ENCODE results near the gene SLC7A9.
"Not testable (repeated sequence)": the region's sequence is repeated elsewhere in the genome, so short reads cannot be mapped to it uniquely, and the experiment has no call there.

Gene SLC7A9

DNA sequence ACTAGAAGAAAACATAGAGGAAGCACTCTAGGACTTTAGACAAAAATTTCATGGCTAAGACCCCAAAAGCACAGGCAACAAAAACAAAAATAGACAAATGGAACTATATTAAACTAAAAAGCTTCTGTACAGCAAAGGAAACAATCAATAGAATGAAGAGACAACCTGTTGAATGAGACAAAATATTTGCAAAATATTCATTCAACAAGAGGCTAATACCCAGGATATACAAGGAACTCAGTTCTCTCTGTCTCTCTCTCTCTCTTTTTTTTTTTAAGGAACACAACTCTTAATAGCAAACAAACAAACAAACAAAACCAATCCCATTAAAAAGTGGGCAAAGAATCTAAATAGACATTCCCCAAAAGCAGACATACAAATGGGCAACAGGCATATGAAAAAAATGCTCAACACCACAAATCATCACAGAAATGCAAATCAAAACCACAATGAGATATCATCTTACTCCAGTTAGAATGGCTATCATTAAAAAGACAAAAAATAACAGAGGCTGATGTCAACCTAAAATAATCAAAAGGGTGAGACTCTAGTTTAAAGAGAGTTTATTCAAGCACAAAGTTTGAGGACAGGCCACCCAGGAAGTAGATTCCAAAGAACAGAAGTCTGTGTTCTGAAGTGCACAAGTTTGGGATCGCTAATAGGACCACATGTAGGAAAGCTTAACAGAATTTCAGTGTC, 27.1 kb upstream of the SLC7A9 start:
- H3K9me3 ChIP-seq (ENCODE audit: control insufficient read depth, low read length), result no peaks in the 10 kb centered on the region
- H3K9ac ChIP-seq (ENCODE audit: low read length), result no peak overlapping the region
- H3K27me3 ChIP-seq (ENCODE audit: control insufficient read depth, insufficient read depth, low read length), result no peaks in the 10 kb centered on the region
- H3K4me3 ChIP-seq (ENCODE audit: low read length), result no peak overlapping the region
- no peaks in the 10 kb centered on the region for H3K4me1 ChIP-seq (ENCODE audit: control insufficient read depth, insufficient read depth, low read length)
- H3K36me3 ChIP-seq (ENCODE audit: control insufficient read depth, insufficient read depth, low read length), result no peaks in the 10 kb centered on the region

DNA sequence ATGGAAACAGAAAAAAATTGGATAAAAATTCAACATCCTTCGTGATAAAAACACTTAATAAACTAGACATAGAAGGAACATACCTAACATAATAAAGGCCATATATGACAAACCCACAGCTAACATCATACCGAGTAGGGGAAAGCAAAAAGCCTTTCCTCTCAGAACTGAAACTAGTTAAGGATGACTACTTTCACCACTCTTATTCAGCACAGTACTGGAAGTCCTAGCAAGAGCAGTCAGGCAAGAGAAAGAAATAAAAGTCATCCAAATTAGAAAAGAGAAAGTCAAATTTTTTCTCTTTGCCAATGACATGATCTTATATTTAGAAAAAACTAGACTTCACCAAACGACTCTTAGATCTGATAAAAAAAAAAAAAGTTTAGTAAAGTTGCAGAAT, 25.8 kb upstream of the SLC7A9 start:
- Histone ChIP-seq H3K9ac (ENCODE audit: low read length) (no peak overlapping the region), H3K9me3 (ENCODE audit: control insufficient read depth, low read length) (no peaks in the 10 kb centered on the region), H3K36me3 (ENCODE audit: control insufficient read depth, insufficient read depth, low read length) (no peaks in the 10 kb centered on the region), H3K4me1 (ENCODE audit: control insufficient read depth, insufficient read depth, low read length) (no peaks in the 10 kb centered on the region), H3K4me3 (ENCODE audit: low read length) (no peak overlapping the region), H3K27me3 (ENCODE audit: control insufficient read depth, insufficient read depth, low read length) (no peaks in the 10 kb centered on the region)

DNA sequence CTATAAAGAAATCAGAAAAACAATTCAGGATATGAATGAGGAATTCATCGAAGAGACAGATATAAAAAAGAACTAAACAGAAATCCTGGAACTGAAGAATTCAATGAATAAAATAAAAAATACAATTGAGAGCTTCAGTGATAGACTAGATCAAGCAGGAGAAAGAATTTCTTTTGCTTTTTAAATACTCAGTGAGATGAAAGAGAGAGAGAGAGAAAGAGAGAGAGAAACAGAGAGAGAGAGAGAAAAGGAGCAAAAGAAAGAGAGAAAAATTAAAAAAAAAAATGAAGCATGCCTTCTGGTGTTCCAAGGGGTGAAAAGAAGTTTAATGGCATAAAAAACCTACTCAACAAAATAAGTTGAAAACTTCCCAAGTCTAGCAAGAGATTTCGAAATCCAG, 22.0 kb upstream of the SLC7A9 start:
- Histone ChIP-seq H3K36me3 (ENCODE audit: control insufficient read depth, insufficient read depth, low read length) (no peaks in the 10 kb centered on the region), H3K27me3 (ENCODE audit: control insufficient read depth, insufficient read depth, low read length) (no peaks in the 10 kb centered on the region), H3K4me1 (ENCODE audit: control insufficient read depth, insufficient read depth, low read length) (no peaks in the 10 kb centered on the region), H3K9me3 (ENCODE audit: control insufficient read depth, low read length) (no peaks in the 10 kb centered on the region), H3K9ac (ENCODE audit: low read length) (no peak overlapping the region), H3K4me3 (ENCODE audit: low read length) (no peak overlapping the region)

DNA sequence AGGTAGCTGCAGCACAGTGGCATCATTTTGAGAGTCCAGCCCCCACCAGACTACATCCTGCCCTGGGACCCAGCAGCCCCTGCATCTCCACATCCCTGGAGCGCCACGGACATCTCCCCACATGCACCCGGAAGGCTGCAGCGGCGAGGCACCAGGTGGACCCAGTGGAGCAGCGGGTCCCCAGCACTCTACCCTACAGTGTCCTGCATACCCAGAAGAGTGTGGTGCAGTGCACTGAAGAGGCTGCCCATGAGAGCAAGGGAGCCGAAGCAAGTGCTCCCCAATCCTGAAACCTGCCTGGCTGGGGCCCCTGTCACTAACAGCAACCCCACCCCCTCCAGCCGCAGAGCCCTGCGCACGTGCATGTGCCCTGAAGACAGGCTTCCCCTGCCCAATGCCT, 21.3 kb upstream of the SLC7A9 start:
- no peak overlapping the region for H3K9ac ChIP-seq (ENCODE audit: low read length)
- no peak overlapping the region for H3K4me3 ChIP-seq (ENCODE audit: low read length)
- no peaks in the 10 kb centered on the region for H3K27me3 ChIP-seq (ENCODE audit: control insufficient read depth, insufficient read depth, low read length)
- no peaks in the 10 kb centered on the region for H3K4me1 ChIP-seq (ENCODE audit: control insufficient read depth, insufficient read depth, low read length)
- no peaks in the 10 kb centered on the region for H3K9me3 ChIP-seq (ENCODE audit: control insufficient read depth, low read length)
- no peaks in the 10 kb centered on the region for H3K36me3 ChIP-seq (ENCODE audit: control insufficient read depth, insufficient read depth, low read length)

DNA sequence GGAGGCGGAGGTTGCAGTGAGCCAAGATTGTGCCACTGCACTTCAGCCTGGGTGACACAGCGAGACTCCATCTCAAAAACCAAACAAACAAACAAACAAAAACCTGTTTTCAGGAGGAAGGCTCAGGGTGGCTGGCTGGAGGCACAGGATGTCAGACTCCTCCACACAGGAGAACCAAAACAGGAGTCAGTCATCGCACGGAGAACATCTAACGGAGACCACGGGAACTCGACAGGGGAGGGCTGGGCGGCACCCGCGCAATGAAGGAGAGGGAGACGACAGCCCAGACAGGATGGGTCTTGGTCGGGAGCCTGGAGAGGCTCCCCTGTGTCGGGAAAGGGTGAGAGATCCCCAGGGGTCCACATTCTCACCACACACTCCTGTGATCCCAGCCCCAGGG, 20.8 kb upstream of the SLC7A9 start:
- Histone ChIP-seq H3K36me3 (ENCODE audit: control insufficient read depth, insufficient read depth, low read length) (no peaks in the 10 kb centered on the region), H3K9ac (ENCODE audit: low read length) (no peak overlapping the region), H3K4me3 (ENCODE audit: low read length) (no peak overlapping the region), H3K27me3 (ENCODE audit: control insufficient read depth, insufficient read depth, low read length) (no peaks in the 10 kb centered on the region), H3K9me3 (ENCODE audit: control insufficient read depth, low read length) (no peaks in the 10 kb centered on the region), H3K4me1 (ENCODE audit: control insufficient read depth, insufficient read depth, low read length) (no peaks in the 10 kb centered on the region)

DNA sequence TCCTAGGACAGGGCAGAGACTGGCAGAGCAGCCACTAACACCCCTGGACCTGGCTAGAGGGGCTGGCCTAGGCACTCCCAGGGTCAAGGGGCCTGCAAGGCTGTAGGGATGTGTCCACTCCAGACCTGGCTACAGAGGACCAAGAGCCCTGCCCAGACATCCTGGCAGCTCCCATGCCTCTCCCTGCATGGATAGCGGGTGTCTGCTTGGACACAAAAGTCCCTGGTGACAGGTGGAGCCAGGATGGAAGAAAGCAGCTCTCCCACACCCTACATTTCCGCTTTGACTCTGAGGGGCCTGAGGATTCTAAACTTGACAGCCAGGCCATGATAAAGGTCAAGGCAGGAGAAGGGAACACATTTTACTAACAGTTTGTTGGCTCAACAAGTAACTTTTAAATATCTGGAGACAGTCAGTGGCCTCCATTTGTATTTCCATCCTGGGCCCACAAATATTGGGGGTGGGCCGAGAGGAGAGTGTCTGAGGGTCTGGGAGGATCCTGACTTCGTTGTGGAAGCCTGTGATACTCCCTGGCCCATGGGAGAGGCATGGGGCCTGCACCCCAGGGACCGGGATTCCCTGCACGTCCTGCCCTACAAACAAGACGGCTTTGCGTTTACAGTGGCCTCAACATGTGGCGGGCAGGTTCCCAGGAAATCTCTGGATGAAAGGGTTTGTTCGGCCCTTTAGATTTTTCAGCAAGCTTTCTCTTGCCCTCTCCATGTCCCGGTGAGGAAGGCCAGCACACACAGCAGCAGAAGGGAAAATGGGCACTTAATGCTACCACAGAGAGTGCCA, 19.8 kb upstream of the SLC7A9 start:
- no peak overlapping the region for H3K4me3 ChIP-seq (ENCODE audit: low read length)
- H3K4me1 ChIP-seq (ENCODE audit: control insufficient read depth, insufficient read depth, low read length), result no peaks in the 10 kb centered on the region
- no peaks in the 10 kb centered on the region for H3K27me3 ChIP-seq (ENCODE audit: control insufficient read depth, insufficient read depth, low read length)
- H3K36me3 ChIP-seq (ENCODE audit: control insufficient read depth, insufficient read depth, low read length), result no peaks in the 10 kb centered on the region
- no peak overlapping the region for H3K9ac ChIP-seq (ENCODE audit: low read length)
- H3K9me3 ChIP-seq (ENCODE audit: control insufficient read depth, low read length), result no peaks in the 10 kb centered on the region

DNA sequence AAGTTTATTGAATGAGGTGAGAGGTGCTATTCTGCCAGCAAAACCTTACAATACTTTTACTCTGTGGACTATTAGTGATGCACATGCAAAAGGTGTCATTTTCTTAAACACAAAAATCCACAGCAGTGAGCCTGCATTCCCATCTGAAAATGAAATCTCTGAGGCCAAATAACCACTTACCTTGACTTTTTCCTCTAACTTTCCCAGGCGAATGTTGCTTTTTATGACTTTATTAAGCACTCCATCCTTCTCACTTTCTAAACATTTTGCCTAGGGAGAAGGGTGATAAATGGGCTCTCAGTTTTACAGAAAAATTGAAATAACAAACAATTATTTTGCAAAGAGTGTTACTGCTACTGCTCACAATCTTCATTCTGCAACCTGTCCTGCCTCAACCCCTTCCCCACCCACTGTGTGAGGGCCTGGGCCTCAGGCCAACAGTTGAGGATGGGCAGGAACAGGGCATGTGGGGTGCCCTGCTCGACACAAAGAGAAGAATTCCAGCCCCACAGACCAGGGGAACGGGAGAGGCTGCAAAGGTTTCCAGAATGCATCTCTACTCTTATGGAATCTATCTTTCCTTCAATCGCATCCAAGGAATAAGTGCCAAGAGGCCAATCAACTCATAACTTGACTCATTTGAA, 18.1 kb upstream of the SLC7A9 start:
- Histone ChIP-seq H3K9ac (ENCODE audit: low read length) (no peak overlapping the region), H3K27me3 (ENCODE audit: control insufficient read depth, insufficient read depth, low read length) (no peaks in the 10 kb centered on the region), H3K4me1 (ENCODE audit: control insufficient read depth, insufficient read depth, low read length) (no peaks in the 10 kb centered on the region), H3K36me3 (ENCODE audit: control insufficient read depth, insufficient read depth, low read length) (no peaks in the 10 kb centered on the region), H3K9me3 (ENCODE audit: control insufficient read depth, low read length) (no peaks in the 10 kb centered on the region), H3K4me3 (ENCODE audit: low read length) (no peak overlapping the region)

DNA sequence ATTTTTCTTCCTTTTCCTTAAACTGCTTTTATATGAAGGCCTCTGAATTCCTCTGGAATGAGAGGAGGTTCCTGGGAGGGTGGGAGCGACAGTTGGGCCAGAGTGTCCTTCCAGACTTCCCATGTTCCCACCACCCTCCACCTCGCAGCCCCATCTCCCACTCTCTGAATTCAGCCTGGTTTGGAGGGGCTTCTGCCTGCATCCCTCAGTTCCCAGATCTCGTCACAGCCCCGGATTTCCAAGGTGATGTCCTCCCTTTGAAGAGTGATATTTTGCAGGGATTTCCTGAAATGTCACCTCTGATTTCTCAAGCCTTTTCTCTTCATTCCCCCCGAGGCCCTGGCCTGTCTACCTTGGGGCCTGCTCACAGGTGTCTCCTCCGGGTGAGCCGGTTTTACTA, 16.7 kb upstream of the SLC7A9 start:
- H3K36me3 ChIP-seq (ENCODE audit: control insufficient read depth, insufficient read depth, low read length), result no peaks in the 10 kb centered on the region
- no peaks in the 10 kb centered on the region for H3K4me1 ChIP-seq (ENCODE audit: control insufficient read depth, insufficient read depth, low read length)
- no peaks in the 10 kb centered on the region for H3K9me3 ChIP-seq (ENCODE audit: control insufficient read depth, low read length)
- no peak overlapping the region for H3K4me3 ChIP-seq (ENCODE audit: low read length)
- H3K9ac ChIP-seq (ENCODE audit: low read length), result no peak overlapping the region
- H3K27me3 ChIP-seq (ENCODE audit: control insufficient read depth, insufficient read depth, low read length), result no peaks in the 10 kb centered on the region

DNA sequence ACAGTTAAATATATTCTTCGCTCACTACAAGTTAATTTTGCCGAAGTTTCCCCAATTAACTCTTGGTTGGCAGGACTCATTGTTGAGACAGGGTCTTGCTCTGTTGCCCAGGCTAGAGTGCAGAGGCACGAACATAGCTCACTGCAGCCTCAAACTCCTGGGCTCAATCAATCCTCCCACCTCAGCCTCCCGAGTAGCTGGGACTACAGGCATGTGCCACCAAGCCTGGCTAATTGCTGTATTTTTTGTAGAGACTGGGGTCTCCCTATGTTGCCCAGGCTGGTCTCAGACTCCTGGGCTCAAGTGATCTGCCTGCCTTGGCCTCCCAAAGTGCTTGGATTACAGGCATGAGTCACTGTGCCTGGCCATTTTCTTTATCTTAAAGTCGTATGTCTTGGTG, 15.7 kb upstream of the SLC7A9 start:
- H3K9me3 ChIP-seq (ENCODE audit: control insufficient read depth, low read length); H3K9ac ChIP-seq (ENCODE audit: low read length); H3K27me3 ChIP-seq (ENCODE audit: control insufficient read depth, insufficient read depth, low read length); H3K36me3 ChIP-seq (ENCODE audit: control insufficient read depth, insufficient read depth, low read length); H3K4me3 ChIP-seq (ENCODE audit: low read length); H3K4me1 ChIP-seq (ENCODE audit: control insufficient read depth, insufficient read depth, low read length): not testable (repeated sequence)

DNA sequence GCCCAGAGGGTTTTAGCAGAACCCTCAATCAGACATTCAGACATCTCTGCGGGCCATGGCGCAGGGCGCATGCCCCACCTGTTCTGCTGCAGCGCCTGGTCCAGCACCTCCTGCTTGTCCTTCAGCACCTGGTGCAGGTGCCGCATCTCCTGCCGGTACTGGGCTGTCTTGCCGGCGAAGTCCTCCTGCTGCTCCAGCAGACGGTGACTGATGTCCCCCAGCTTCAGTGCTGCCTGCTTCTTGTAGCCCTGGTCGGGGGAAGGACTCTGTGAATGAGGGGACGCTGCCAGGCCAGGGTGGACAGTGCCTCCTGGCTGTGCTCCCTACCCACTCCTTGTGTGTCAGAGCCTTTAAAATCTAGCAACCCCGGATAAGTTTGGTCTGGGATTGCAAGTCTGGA, 12.2 kb upstream of the SLC7A9 start:
- no peaks in the 10 kb centered on the region for H3K36me3 ChIP-seq (ENCODE audit: control insufficient read depth, insufficient read depth, low read length)
- H3K27me3 ChIP-seq (ENCODE audit: control insufficient read depth, insufficient read depth, low read length), result no peaks in the 10 kb centered on the region
- no peak overlapping the region for H3K4me3 ChIP-seq (ENCODE audit: low read length)
- no peaks in the 10 kb centered on the region for H3K4me1 ChIP-seq (ENCODE audit: control insufficient read depth, insufficient read depth, low read length)
- H3K9me3 ChIP-seq (ENCODE audit: control insufficient read depth, low read length), result no peaks in the 10 kb centered on the region
- H3K9ac ChIP-seq (ENCODE audit: low read length), result no peak overlapping the region

DNA sequence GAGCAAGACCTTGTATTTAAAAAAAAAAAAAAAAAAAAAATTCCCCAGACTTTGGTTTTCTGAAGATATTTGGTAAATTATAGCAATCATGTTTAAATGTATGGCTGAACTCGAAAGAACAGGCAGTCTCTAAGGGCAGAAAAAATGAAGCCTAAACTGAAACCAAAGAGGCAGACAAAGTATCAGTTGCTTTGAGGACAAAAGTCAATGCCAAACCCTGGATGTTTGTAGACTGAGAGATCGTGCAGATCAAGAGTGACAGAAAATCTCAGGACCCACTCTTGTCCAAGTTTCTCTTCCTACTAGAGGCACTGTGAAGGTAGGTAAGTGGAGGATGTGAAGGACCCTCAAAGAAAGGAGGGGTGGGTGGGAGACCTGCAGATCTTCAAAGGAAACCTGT, 11.1 kb upstream of the SLC7A9 start:
- no peak overlapping the region for H3K9ac ChIP-seq (ENCODE audit: low read length)
- H3K4me3 ChIP-seq (ENCODE audit: low read length), result no peak overlapping the region
- H3K27me3 ChIP-seq (ENCODE audit: control insufficient read depth, insufficient read depth, low read length), result no peaks in the 10 kb centered on the region
- no peaks in the 10 kb centered on the region for H3K9me3 ChIP-seq (ENCODE audit: control insufficient read depth, low read length)
- H3K4me1 ChIP-seq (ENCODE audit: control insufficient read depth, insufficient read depth, low read length), result no peaks in the 10 kb centered on the region
- H3K36me3 ChIP-seq (ENCODE audit: control insufficient read depth, insufficient read depth, low read length), result no peaks in the 10 kb centered on the region

DNA sequence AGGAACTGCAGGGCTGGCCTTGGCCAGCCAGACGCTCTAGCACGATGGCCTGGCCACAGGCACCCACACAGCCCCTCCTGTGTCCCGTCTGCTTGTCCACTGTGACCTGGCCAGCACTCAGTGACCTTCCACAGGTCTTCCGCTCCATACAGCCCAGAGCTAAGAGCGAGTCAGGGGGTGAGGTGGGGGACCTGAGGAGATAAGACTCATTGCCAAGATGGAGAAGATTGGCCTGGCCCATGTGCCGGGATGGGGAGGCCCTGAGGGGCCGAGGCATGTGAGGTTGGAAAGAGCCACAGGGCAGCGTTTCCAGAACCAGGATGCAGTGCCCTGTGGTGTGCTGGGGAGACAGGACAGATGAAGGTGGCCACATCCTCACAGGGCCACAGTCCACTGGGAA, 10.2 kb upstream of the SLC7A9 start:
- Histone ChIP-seq H3K9me3 (ENCODE audit: control insufficient read depth, low read length) (no peaks in the 10 kb centered on the region), H3K4me1 (ENCODE audit: control insufficient read depth, insufficient read depth, low read length) (no peaks in the 10 kb centered on the region), H3K4me3 (ENCODE audit: low read length) (no peak overlapping the region), H3K36me3 (ENCODE audit: control insufficient read depth, insufficient read depth, low read length) (no peaks in the 10 kb centered on the region), H3K27me3 (ENCODE audit: control insufficient read depth, insufficient read depth, low read length) (no peaks in the 10 kb centered on the region), H3K9ac (ENCODE audit: low read length) (no peak overlapping the region)
